Left renal cortex interstitium (tissue), 4 donors: Measurements from ENCODE around the gene SECISBP2L. TPM values are rescaled to one million over a fixed set of nuclear protein-coding genes. Genes with fewer than 3 reads are reported as not detected.
"Not testable (repeated sequence)": the region's sequence is repeated elsewhere in the genome, so short reads cannot be mapped to it uniquely, and the experiment has no call there.

ENCODE experiments used
- DNase-seq, 4 donors: peaks; one replicate each; pipeline ENCODE4 v3.0.0-alpha.2; 2013; ENCODE audit warnings: low read depth in 4 of 4, low spot score in 2 of 4, missing footprints in 1 of 4
- polyA plus RNA-seq, 4 donors: library from polyadenylated mRNA; unstranded; fragments of 120-200 nt; gene quantifications; one replicate each; pipeline ENCODE4 v1.2.1, GENCODE V29; 2013; ENCODE audit not compliant: insufficient read length in 4 of 4

Gene SECISBP2L, protein sequence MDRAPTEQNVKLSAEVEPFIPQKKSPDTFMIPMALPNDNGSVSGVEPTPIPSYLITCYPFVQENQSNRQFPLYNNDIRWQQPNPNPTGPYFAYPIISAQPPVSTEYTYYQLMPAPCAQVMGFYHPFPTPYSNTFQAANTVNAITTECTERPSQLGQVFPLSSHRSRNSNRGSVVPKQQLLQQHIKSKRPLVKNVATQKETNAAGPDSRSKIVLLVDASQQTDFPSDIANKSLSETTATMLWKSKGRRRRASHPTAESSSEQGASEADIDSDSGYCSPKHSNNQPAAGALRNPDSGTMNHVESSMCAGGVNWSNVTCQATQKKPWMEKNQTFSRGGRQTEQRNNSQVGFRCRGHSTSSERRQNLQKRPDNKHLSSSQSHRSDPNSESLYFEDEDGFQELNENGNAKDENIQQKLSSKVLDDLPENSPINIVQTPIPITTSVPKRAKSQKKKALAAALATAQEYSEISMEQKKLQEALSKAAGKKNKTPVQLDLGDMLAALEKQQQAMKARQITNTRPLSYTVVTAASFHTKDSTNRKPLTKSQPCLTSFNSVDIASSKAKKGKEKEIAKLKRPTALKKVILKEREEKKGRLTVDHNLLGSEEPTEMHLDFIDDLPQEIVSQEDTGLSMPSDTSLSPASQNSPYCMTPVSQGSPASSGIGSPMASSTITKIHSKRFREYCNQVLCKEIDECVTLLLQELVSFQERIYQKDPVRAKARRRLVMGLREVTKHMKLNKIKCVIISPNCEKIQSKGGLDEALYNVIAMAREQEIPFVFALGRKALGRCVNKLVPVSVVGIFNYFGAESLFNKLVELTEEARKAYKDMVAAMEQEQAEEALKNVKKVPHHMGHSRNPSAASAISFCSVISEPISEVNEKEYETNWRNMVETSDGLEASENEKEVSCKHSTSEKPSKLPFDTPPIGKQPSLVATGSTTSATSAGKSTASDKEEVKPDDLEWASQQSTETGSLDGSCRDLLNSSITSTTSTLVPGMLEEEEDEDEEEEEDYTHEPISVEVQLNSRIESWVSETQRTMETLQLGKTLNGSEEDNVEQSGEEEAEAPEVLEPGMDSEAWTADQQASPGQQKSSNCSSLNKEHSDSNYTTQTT
- 10 to 100 TPM; 44.4 to 72.9 (median 52.5) TPM for polyA plus RNA-seq

DNA sequence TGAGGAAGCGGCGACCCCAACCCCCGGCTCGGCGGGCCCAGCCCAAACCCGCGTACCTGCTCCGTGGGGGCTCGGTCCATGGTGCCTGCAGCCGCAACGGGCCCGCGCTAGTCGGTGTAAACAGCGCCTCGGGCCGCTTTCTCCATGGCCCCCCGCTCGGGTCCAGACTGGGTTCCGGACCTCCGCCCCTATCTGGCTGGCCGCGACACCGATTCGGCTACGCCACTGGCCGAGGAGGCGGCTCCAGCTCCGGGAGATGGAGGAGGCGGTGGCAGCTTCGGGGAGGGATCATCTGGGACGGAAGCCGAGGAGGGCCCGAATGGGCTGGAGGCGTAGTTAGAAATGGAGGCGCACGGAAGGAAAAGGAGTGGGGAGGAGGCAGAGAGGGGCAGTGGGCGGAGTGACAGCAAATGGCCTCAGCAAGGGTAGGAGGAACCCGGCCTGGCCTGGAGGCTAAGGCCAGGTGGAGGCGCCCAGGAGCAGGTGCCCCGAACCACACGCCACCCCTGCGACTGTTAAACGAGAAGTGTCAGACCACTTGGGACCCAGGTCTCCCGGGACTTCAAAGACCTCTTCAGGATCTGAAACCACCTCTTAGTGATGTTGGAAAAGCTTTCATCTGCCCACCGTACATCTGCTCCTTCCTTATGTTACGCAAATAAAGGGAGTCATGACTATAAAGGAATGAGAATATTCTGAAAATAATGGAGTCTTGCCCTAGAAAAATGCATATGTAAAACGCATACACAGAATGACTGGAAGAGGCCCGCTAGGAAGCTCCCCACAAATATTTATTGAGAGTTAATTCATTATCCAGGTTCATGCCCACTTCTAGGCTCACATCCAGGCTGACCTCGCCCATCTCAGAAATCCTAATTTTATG, at the start of gene SECISBP2L:
SECISBP2L (minus strand) TSS at position 227 of the 883 bp plus-strand sequence; CDS start at position 80, 147 bp downstream.
- peak; percentile 88 to 93 (median 92) for DNase-seq

DNA sequence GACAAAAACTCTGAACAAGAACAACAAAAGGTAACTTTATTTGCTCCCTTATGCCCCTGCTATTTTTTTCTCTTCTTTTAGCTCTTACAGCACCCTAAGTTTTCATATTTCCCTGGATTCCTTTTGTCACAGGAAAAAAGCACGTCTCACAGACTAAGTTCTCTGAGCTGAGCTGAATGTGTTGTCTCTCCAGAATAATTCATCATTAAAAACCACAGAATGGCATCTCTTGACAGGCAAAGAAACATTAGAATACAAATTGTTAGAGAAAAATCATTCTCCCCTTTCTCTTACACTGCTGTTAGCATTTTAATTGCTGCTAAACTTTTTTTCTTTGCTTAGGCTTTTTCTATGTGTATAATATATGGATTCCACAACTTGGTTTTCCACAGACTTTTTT, 48.7 kb upstream of the SECISBP2L start:
- DNase-seq = no peak

DNA sequence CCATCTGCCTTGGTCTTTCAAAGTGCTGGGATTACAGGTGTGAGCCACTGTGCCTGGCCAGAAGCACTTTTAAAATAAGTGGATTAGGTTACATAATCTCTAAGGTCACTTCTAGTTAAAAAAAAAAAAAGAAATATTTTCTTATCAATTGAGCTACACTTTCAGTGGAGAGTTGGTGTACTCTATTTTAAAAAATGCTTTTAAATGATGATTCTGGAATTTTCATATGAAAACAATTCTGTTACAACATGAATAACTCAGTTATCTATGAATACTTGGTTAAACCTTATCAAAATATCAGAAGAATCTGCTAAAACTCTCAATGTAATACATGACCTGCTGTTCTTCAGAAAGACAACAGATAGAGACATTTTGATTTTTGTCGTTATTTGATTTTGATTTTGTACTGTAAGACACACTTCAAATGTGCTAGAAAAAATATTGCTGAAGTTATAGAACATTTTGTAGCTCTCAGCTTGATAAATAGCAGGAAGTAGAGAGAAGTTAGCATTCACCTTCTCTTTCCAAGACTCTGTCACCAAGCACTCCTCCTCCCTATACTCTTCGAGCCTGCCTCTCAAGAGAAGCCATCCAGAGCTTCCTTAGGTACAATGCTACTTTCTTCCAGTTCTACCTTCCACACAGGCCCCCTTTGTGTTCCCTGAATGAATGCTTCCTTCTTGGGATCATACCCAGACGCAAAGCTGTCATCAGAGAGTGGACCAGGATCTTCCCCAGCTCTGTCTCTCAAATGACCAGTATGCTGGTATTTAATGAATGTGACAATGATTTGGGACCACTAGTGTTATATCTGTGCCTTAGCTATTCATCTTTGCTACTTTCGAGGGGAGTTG, 47.2 kb upstream of the SECISBP2L start:
- no peak for DNase-seq

DNA sequence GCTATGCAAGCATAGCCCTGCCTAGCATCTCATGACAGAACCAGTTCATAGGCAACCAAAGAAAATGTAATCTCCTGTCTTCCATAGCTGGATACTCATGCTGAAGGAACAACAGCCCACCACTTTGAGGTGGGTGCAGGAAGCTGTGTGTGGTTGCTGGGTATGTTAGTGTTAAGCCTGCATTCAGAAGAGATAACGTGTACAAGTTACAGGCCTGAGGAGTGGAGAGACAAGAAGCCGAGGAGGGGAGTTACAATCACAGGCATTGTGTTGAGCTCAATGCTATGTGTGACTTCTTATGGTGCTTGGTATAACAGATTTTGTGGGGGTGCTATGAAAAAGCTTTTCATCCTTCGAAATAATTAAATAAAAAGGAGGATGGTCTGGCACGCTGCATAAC, 42.8 kb upstream of the SECISBP2L start:
- no peak for DNase-seq

DNA sequence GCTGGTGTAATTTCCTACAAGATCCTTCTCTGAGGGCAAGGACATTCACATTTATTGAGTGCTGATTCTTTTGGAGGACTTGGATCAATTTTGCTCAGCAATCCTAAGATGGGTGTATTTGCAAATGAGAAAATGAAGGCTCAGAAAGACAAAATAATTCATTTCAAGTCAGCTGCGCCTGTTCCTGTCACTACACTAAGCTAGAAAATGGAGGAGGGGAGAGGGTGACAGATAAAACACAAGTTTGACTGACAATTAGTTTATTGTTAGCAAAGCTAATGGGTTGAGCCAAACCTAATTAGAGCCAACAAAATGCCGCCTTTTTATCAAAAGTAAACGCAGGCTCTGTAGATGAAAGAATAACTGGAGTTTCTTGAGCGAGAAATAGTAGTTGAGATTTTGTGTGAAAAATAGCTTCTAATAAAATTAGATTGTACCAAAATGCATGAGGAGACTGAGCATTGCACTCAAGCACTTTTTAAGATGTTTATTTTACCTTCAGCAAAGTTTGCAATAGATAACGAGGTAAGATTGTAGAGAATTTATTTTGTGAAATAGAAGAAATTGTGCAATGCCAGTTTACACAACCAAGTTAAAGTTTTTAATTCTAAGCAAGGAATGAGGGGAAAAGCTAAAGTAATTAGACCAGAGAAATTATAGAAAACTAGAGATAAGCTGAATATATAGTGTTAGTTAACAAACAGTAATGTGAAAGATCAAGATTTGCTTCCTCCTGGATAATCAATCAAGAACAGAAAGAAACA, 39.6 kb upstream of the SECISBP2L start:
- no peak for DNase-seq

DNA sequence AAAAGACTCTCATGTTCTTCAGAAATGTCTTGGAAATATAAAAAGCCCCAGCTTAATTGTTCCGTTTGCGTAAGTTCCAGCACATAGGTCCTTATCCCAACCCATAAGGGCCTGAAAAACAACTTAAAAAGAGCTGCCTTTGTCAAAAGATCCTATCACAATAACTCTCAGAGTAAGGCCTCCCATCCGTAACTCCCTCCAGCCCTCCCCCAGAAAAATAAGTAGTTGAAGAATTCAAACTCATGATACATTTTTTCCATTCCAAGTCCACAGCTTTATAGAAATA, 38.0 kb upstream of the SECISBP2L start:
- DNase-seq = no peak

DNA sequence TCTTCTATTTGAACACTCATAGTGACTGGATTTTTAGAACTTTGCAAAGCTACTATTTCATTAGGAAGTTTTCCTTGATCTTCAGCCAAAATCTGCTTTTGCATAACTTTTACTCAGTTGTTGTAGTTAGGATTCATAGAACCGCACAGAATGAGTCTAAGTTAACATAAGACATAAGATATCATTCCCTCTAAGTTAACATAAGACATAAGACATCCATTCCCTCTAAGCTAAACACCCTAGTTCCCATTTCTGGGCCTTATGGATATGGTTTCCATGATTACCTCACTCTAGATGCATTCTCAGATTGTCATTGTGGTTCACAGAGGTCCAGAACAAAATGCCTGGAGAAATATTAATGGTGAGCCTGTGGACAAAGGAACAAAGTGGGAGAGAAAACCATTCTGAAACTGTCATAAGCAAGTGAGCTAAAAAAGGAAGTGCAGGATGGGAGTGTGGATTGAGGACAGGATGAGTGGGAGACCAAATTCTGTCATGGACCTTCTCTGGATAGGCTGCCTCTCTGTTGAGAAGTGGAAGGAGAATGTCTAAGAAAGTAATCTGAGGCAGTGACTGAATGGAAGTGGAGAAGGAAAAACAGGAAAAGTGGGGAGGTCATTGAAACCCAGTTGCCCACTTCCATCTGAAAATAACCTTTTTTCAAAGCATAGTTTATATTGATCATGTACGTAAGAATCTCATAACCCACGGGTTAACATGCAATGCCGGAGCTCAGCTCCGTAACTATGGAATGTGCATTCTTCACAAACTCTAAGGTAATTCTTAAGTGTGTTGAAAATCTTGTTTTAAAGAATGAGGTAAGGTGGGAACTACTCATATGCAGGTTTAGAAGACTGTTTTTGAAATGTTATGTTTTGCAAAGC, 37.4 kb upstream of the SECISBP2L start:
- DNase-seq = no peak

DNA sequence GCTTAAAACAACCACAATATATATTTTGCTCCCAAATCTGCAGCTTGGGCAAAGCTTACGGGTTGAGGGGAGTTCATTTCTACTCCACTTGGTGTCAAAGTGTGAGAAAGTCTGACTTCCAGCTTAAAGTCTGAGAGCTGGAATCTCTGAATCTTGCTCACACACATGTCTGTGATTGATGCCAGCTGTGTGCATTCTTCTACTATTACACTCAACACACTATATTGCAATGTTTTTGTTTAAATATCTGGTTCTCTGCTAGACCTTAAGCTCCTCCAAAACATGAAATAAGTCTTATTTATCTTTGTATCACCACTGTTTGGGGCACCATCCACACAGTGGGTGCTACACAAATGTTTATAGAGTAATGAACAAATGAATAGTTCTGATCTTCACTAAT, 36.7 kb upstream of the SECISBP2L start:
- peak in 1 of 4 donors; percentile 16 for DNase-seq

DNA sequence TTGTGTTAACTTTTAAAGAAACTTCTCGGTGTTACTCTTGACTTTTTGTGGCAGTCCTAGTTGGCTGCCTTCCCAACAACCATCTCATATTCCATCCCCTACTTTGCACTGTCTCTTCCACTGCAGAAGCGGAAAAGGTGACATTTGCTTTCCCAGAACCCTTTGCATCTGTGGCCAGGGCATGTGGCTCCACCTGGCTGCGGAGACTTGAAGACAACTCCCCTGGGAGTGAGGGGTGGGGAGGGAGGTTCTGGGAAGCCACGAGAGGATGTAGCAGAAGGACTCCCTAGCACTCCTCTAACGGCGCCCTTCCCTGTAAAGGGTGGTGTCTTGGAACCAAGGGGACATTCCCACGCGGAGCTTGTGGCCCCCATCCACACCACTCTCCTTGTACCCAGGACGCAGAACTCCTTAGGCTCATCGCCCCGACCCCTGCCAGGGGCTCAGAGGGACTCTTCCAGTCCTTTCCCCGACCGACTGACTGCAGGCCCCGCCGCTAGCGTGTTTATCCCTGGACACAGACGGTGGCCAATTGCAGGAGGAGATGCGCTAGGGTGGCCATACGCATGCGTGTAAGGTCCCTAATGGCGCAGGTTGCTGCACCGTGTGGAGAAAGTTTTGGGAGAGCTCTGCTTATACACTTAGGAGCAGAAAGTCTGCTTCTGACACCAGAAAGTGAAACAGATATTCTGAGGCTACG, 33.2 kb upstream of the SECISBP2L start:
- DNase-seq = no peak

DNA sequence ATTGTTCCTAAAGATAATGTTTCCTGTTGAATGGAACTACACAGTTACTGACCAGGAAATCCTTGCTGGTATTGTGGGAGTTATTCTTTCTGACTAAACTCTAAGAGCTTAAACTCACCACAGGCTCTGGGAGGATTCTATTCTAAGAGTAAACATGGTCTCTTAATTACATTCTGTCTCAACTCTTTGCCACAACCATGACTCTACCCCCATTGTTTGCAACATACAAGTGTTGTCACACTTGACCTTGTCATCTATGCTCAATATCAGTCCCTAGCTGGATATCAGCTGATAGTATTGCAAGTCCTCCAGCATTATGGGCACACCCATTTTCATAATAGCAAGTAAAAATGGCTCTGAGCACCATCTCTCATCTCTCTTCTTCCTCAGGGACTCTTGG, 29.6 kb upstream of the SECISBP2L start:
- DNase-seq = no peak

DNA sequence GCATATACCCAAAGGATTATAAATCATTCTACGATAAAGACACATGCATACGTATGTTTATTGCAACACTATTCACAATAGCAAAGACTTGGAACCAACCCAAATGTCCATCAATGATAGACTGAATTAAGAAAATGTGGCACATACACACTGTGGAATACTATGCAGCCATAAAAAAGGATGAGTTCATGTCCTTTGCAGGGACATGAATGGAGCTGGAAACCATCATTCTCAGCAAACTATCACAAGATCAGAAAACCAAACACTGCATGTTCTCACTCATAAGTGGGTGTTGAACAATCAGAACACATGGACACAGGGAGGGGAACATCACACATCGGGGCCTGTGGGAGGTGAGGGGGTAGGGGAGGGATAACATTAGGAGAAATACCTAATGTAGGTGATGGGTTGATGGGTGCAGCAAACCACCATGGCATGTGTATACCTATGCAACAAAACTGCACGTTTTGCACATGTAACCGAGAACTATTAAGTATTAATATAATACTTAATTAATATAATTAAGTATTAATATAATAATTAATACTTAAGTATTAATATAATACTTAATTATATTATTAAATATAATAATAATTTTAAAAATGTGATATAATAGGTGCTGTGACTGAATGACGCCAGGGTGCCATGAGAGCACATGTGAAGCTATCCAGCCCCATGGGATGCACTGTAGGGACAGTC, 28.5 kb upstream of the SECISBP2L start:
- not testable (repeated sequence) for DNase-seq

DNA sequence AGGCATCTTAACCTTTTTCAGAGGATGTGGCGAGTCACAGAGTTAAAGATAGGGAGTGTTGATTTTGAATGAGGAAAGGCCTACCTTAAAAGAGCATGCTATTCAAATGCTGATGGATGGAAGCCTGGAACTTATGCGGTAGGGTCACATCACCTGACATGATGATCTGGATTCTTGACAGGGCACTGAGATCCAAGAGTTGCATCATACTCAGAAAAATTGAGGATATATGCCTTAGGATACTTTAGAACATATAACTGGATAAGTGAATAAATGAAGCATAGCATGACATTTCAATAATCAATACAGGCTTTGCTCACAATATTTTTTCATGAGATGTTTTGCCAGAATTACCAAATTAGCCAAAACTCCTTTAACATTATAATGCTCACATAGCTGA, 20.1 kb upstream of the SECISBP2L start:
- DNase-seq = no peak

DNA sequence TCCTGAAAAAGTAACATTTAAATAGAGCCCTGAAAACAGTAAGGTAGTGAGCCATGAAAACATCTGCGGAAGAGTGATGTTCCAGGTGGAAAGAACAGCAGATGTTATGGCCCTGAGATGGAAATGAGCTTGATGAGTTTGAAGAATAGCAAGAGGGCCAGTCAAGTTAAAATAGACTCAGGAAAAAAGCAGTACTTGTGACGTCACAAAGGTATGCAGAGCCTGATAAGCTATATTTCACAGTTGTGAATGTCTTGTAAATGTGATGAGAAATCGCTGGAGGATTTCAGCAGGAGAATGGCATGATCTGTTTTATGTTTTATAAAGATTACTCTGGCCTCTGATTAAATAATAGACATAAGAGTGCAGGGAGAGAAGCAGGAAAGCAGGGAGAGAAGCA, 18.6 kb upstream of the SECISBP2L start:
- DNase-seq = no peak

DNA sequence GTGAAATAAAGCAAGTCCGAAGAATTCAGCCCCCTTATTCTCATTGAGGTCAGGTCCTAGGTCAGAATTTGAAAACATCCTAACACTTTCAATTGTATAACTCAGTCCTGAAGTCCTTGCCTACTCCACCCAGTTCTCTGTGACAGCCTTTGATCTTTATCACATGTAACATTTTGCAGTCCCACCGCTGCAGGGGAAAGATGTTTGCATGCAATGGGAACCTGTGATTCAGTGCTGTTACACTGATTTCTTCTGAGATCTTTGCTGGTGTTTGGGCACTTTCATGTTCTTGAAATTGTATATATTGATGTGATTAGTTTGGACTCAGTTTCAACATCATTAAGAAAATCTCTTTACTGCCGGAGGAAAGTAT, 18.0 kb upstream of the SECISBP2L start:
- no peak for DNase-seq

DNA sequence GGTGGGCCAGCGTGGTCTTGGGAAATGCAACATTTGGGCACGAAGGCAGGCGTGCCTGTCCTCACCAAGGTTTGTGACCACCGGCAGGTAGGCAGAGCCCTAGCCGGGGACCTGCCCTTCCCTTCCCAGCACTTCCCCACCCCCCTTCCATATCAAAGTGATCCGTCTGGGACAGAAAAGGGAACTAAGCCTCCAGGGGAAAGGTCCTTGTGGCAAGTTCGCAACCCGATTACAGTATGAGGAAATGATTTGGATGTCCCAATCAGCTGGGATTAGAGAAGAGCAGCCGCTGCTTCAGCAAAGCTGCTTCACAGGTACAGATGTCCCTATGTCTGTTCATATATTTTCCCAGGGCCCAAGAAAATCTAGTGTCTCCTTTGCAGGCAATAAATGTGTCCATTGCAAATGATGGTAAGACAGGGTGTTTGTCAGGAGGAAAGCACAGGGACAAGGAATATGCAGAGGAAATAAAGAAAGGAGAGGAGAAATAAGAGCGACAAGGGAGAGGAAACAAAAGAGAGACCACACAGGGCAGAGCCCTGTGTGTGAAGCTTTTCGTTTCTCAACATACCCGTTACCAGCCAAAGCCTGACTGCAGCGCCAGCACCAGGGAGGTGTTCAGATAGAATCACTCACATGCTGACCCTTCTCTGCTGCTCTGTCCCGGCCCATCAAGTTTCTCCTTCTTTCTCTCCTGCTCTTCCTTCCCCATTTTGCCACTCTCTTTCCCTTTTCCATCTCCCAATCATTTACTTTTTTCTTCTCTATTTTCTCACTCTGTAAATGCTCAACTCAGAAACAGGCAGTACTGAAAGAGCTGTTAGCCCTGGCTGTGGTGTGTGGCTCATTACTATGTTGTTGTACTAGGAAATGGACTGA, 17.4 kb upstream of the SECISBP2L start:
- DNase-seq = no peak

DNA sequence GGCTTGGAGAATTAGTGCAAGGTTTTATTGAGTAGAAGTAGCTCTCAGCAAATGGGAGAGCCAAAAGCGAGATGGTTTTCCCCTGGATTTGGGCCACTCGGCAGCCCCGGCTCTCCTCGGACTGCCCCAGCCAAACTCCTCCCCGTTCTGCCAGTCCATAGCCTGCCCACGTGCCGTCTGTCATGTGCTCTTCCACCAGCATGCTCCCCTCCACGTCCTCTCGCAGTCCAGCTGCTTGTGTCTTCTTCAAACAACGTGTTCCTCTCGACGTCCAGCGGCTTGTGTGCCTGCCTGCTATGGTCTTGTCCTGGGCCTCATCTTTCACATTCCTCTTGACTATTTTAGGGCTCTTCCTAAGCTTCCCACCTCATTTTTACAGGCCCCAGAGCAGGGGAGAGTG, 16.7 kb upstream of the SECISBP2L start:
- DNase-seq = no peak
